A549 treated with DMSO at 1 μM for 4 hours (cell line): ENCODE data around the gene CLEC11A. TPM values are rescaled to one million over a fixed set of nuclear protein-coding genes. Genes with fewer than 3 reads are reported as not detected.

ENCODE experiments used
- total RNA-seq: library from RNA; stranded (reverse); fragments of 200-300 nt; extraction: Qiagen RNA extraction; gene quantifications from 5 replicates; pipeline ENCODE4 v1.2.3, GENCODE V29; 2022; ENCODE audit warnings: low read depth

The CLEC11A gene, protein sequence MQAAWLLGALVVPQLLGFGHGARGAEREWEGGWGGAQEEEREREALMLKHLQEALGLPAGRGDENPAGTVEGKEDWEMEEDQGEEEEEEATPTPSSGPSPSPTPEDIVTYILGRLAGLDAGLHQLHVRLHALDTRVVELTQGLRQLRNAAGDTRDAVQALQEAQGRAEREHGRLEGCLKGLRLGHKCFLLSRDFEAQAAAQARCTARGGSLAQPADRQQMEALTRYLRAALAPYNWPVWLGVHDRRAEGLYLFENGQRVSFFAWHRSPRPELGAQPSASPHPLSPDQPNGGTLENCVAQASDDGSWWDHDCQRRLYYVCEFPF
- 6.4 to 10.5 TPM (median 9.0 TPM) in 5 replicates for total RNA-seq

DNA sequence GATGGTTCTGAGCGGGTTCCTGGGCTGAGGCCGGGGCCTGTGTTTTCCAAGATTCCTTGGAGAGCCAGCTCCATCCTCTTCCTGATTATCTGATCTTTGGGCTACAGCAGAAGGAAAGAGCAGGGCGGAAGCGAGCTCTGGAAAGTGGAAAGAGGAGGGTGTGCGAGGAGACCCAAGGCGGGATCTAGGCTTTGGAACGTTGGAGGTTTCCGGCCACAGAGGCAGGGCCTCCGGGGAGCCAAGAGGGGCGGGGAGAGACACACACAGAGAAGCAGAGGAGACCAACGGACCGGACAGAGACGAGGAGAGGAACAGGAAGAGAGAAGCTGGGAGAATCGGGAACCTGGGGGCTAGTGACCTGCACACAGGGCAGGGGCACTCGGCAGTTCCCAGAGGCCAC, at the start of gene CLEC11A:
CLEC11A (plus strand) TSS at position 296 of the 400 bp plus-strand sequence. CDS start 162 bp downstream, outside the sequence.

DNA sequence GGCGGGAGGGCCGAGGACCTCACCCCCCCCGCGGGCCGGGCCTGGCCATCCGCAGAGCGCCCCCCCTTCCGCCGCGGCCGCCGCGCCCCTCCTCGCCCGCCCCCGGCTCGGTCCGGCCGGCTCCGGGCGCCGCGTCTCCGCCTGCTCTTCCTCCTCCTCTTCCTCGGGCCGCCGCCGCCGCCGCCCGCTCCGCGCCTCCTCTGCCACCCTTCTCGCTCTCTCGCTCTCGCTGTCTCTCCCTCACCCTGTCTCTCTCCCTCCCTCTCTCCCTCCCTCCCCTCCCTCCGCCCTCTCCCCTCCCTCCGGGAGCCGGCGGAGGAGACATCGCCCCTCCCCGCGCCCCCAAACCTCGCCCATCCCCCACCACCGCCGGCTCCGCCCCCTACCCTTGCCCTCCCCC, 3.6 kb upstream of the CLEC11A start, which contains the start of gene SHANK1:
SHANK1 (minus strand) TSS at position 237 of the 400 bp plus-strand sequence. CDS start 2,883 bp downstream, outside the sequence.

DNA sequence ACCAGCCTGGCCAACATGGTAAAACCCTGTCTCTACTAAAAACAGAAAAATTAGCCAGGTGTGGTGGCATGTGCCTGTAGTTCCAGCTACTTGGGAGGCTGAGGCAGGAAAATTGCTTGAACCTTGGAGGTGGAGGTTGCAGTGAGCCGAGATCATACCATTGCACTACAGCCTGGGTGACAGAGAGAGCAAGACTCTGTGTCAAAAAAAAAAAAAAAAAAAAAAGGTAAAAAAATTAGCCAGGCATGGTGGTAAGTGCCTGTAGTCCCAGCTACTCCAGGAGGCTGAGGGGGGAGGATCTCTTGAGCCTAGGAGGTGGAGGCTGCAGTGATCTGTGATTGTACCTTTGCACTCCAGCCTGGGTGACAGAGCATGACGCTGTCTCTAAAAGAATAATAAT, 47.0 kb downstream of the CLEC11A start, which contains the start of gene GPR32:
GPR32 (plus strand) TSS at position 301 of the 400 bp plus-strand sequence. CDS start 137 bp downstream, outside the sequence.

Other genes starting within 250 kb of the CLEC11A start
- gene EMC10, start 246.9 kb upstream of the CLEC11A start, total RNA-seq = 114 to 158 TPM (median 141 TPM) in 5 replicates
- gene GARIN5A, start 246.5 kb upstream of the CLEC11A start, total RNA-seq = 1.4 to 2.2 TPM (median 1.8 TPM) in 5 replicates
- 60.9 to 87.3 TPM (median 69.0 TPM) in 5 replicates for gene JOSD2, start 212.2 kb upstream of the CLEC11A start, total RNA-seq
- not detected in 5 replicates for gene ASPDH, start 209.5 kb upstream of the CLEC11A start, total RNA-seq
- gene LRRC4B, start 154.9 kb upstream of the CLEC11A start, total RNA-seq = 0.28 to 0.85 TPM (median 0.63 TPM) in 5 replicates
- 0.42 to 1.1 TPM (median 0.55 TPM) in 5 replicates for gene SYT3, start 83.5 kb upstream of the CLEC11A start, total RNA-seq
- gene C19orf81, start 73.9 kb upstream of the CLEC11A start, total RNA-seq = 2.1 to 10.3 TPM (median 9.1 TPM) in 5 replicates
- 0.07 to 0.52 TPM (median 0.22 TPM) in 5 replicates for gene SHANK1, start 3.6 kb upstream of the CLEC11A start, total RNA-seq
- gene GPR32, start 47.1 kb downstream of the CLEC11A start, total RNA-seq = not detected in 5 replicates
- not detected in 5 replicates for gene ACP4, start 67.1 kb downstream of the CLEC11A start, total RNA-seq
- 0.11 to 0.13 TPM in 2 of 5 replicates, not detected in the others for gene KLK1, start 100.4 kb downstream of the CLEC11A start, total RNA-seq
- not detected in 5 replicates for gene KLK15, start 110.2 kb downstream of the CLEC11A start, total RNA-seq
- not detected in 5 replicates for gene KLK3, start 131.6 kb downstream of the CLEC11A start, total RNA-seq
- 0.09 to 0.17 TPM in 2 of 5 replicates, not detected in the others for gene KLK2, start 150.1 kb downstream of the CLEC11A start, total RNA-seq
- 0.07 to 0.17 TPM (median 0.09 TPM) in 3 of 5 replicates, not detected in the others for gene KLK4, start 188.0 kb downstream of the CLEC11A start, total RNA-seq
- 0.08 TPM in 1 of 5 replicates, not detected in the others for gene KLK5, start 229.7 kb downstream of the CLEC11A start, total RNA-seq
- gene KLK6, start 246.2 kb downstream of the CLEC11A start, total RNA-seq = 0.19 to 0.51 TPM (median 0.29 TPM) in 5 replicates